Type B pancreatic cell (in vitro differentiated cells): ENCODE results near the gene RALGPS1. TPM values are rescaled to one million over a fixed set of nuclear protein-coding genes. Genes with fewer than 3 reads are reported as not detected.
"Not testable (repeated sequence)": the region's sequence is repeated elsewhere in the genome, so short reads cannot be mapped to it uniquely, and the experiment has no call there.

Experiments
- DNase-seq: peaks from one replicate; pipeline ENCODE4 v3.0.0; 2021; ENCODE audit warnings: mixed read lengths; ENCODE audit not compliant: unreplicated experiment; ENCODE audit errors: extremely low spot score
- H3K27ac Mint-ChIP-seq: 2 replicates; pipeline ENCODE4 v1.8.0; 2021; ENCODE audit warnings: mild to moderate bottlenecking, mixed read lengths
- H3K27me3 Mint-ChIP-seq: 2 replicates; pipeline ENCODE4 v1.8.0; 2021; ENCODE audit warnings: mixed read lengths
- H3K36me3 Mint-ChIP-seq: 2 replicates; pipeline ENCODE4 v1.8.0; 2021; ENCODE audit warnings: mixed read lengths
- H3K4me1 Mint-ChIP-seq: one replicate; pipeline ENCODE4 v1.8.0; 2021; ENCODE audit warnings: mixed read lengths; ENCODE audit not compliant: unreplicated experiment
- H3K4me3 Mint-ChIP-seq: 2 replicates; pipeline ENCODE4 v1.8.0; 2021; ENCODE audit warnings: mild to moderate bottlenecking, mixed read lengths
- H3K9me3 Mint-ChIP-seq: 2 replicates; pipeline ENCODE4 v1.8.0; 2021; ENCODE audit warnings: mixed read lengths
- total RNA-seq: library from RNA; stranded (reverse); gene quantifications from 2 replicates; pipeline ENCODE4 v1.2.1, GENCODE V29; 2021; ENCODE audit warnings: low replicate concordance
- TF ChIP-seq, protein P1 (sequence below): fragments of 200-600 bp; sonication (generic); conservative IDR thresholded peaks from 2 replicates; pipeline ENCODE4 v1.5.0; 2021; ENCODE audit warnings: antibody characterized with exemption, mild to moderate bottlenecking

The RALGPS1 gene
- total RNA-seq, 1 donor from 2014 or later: 16.7 TPM

DNA sequence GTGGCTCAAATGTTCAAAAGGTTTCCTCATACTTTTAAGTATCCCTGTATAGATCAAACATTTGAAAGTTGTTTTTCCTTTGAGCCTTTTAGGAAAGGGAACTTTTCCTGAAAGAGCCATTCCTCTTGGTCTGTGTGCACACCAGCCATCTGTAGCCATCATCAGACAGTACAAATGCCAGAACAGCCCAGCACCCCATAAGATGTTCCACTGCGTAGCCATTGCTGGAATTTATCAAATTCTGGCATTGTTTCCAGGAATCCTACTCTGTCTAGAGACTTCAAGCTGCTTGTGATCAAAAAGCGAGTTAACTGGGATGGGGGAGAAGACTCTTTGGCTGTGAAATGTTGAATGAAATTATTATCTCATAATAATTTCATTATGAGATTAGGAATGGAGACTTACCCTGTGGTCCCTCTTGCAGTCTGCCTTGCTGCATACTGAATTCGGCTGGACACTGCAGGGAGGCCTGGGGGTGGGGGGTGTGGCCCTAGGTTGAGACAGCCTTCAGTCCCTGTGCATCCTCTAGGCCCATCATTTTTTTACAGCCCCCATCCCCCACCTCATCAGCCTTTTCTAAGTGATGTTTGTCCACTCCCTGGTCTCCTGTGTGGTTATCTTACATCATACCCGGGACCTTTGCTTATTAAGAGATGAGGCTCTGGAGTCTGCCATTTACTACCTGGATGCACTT lies 99.8 kb downstream of the RALGPS1 start:
- H3K9me3 Mint-ChIP-seq: no peaks in the 10 kb centered on the region
- peaks cover 22% of the 10 kb centered on the region for H3K4me1 Mint-ChIP-seq
- no peaks in the 10 kb centered on the region for H3K36me3 Mint-ChIP-seq
- TF ChIP-seq, protein P1, sequence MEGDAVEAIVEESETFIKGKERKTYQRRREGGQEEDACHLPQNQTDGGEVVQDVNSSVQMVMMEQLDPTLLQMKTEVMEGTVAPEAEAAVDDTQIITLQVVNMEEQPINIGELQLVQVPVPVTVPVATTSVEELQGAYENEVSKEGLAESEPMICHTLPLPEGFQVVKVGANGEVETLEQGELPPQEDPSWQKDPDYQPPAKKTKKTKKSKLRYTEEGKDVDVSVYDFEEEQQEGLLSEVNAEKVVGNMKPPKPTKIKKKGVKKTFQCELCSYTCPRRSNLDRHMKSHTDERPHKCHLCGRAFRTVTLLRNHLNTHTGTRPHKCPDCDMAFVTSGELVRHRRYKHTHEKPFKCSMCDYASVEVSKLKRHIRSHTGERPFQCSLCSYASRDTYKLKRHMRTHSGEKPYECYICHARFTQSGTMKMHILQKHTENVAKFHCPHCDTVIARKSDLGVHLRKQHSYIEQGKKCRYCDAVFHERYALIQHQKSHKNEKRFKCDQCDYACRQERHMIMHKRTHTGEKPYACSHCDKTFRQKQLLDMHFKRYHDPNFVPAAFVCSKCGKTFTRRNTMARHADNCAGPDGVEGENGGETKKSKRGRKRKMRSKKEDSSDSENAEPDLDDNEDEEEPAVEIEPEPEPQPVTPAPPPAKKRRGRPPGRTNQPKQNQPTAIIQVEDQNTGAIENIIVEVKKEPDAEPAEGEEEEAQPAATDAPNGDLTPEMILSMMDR: no peak
- H3K27ac Mint-ChIP-seq: no peak overlapping the region
- no peak for DNase-seq
- no peak overlapping the region for H3K4me3 Mint-ChIP-seq
- H3K27me3 Mint-ChIP-seq: no peaks in the 10 kb centered on the region

DNA sequence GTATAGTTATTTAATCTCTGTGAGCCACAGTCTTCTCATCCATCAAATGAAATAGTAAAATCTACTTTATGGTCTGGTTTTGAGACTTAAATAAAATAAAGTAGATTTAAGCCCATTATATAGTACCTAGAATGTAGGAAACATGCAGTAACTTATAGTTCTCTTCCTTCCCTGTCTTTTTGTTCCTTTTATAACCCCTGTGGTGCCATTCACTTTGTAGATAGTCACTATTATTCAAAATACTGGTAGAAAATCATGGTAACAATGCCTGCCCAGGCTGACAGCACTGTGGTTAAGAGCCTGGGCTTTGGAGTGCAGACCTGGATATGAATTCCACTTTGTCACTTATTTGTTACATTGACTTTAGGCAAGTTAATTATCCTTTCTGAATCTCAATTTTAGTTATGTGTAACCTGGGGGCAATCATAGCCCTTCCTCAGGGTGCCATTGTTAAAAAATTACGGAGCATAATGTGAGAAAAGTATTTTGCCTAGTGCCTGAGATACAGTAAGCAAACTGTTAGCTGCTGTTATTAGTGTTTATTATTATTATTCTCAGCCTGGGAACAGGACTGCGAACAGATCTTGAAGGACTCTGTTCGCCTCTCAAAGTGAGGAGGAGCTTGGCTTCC lies 100.4 kb downstream of the RALGPS1 start:
- Mint-ChIP-seq H3K36me3 (no peaks in the 10 kb centered on the region), H3K27ac (no peak overlapping the region), H3K4me3 (no peak overlapping the region), H3K9me3 (no peaks in the 10 kb centered on the region), H3K4me1 (peaks cover 22% of the 10 kb centered on the region), H3K27me3 (no peaks in the 10 kb centered on the region)
- TF ChIP-seq, protein P1: no peak
- DNase-seq: no peak

DNA sequence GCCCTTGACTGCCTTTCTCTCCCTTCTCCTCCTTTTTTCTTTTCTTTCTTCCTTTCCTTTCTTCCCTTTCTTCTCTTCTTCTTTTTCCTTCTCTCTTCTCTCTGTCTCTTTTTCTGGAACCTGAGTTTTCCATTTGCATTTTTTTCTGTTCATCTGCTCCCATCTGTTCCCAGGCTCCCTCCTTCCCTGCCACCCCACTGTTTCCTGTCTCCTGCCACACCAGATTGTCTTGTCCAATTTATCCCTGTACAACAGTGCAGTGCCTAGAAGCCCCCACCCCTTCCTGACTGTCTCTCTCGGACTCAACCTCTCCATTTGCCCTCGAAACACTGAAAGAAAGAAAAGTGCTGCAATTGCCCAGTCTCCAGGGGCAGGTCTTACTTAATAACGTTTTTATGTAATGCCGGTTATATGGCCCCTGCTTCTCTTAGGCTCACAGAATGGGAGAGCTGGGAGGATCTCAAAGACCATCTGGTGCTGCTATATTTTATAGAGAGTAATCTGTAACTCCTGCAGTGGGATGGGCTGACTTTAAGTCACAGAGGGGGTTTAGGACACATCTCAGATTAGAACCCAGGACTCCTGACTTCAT lies 101.4 kb downstream of the RALGPS1 start:
- Mint-ChIP-seq H3K36me3 (no peaks in the 10 kb centered on the region), H3K27ac (no peak overlapping the region), H3K9me3 (no peaks in the 10 kb centered on the region), H3K27me3 (no peaks in the 10 kb centered on the region), H3K4me1 (peaks cover 28% of the 10 kb centered on the region), H3K4me3 (no peak overlapping the region)
- DNase-seq: no peak
- TF ChIP-seq, protein P1: no peak

DNA sequence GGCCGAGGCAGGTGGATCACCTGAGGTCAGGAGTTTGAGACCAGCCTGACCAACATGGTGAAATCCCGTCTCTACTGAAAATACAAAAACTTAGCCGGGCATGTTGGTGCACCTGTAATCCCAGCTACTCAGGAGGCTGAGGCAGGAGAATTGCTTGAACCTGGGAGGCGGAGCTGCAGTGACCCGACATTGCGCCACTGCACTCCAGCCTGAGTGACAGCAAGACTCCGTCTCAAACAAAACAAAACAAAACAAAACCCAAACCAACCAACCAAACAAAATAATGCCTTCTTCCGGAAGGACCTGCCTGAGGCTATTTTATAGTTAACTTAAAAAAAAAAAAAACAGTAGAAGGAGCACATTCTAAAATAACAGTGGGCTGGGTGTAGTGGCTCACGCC lies 103.4 kb downstream of the RALGPS1 start:
- not testable (repeated sequence) for H3K27ac Mint-ChIP-seq, H3K9me3 Mint-ChIP-seq, H3K4me3 Mint-ChIP-seq, H3K27me3 Mint-ChIP-seq, H3K36me3 Mint-ChIP-seq, DNase-seq
- peaks cover 38% of the 10 kb centered on the region for H3K4me1 Mint-ChIP-seq

DNA sequence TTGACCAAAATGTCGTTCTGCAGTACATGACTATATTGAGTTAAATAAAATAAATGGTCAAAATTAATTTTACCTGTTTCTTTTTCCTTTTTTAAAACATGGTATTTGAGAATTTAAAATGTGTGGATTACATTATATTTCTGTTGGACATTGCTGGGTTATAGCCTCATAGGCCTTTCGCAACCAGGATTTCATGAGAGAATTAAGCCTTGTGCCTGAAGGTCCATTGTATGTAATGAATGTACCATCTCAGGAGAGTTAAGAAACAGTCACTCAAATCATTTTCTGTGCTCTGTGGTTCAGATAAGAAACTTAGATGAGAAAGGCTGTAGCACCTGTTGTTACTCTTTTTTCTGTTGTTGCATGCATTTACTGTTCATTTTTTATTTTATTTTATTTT lies 104.4 kb downstream of the RALGPS1 start:
- no peaks in the 10 kb centered on the region for H3K36me3 Mint-ChIP-seq
- no peaks in the 10 kb centered on the region for H3K9me3 Mint-ChIP-seq
- TF ChIP-seq, protein P1: no peak
- no peaks in the 10 kb centered on the region for H3K27me3 Mint-ChIP-seq
- no peak overlapping the region for H3K4me3 Mint-ChIP-seq
- peaks cover 39% of the 10 kb centered on the region for H3K4me1 Mint-ChIP-seq
- no peak overlapping the region for H3K27ac Mint-ChIP-seq
- DNase-seq: no peak

GRCh38 chr9:127020036-127020801 lies 105.6 kb downstream of the RALGPS1 start:
- Mint-ChIP-seq H3K9me3 (no peaks in the 10 kb centered on the region), H3K4me3 (no peak overlapping the region), H3K36me3 (no peaks in the 10 kb centered on the region), H3K27ac (no peak overlapping the region), H3K4me1 (peaks cover 39% of the 10 kb centered on the region), H3K27me3 (no peaks in the 10 kb centered on the region)
- DNase-seq: no peak
- TF ChIP-seq, protein P1: no peak
